WTC11 (cell line): ENCODE data around the gene SEMA4D.

Experiments used
- CBFB ChIP-seq: sonication (generic); formaldehyde crosslinking; IDR thresholded peaks from 2 replicates; pipeline ENCODE4 v1.8.1; 2022; ENCODE audit warnings: mild to moderate bottlenecking, low read depth, missing genetic modification reagents
- CREM ChIP-seq: sonication (generic); formaldehyde crosslinking; IDR thresholded peaks from 2 replicates; pipeline ENCODE4 v1.8.1; 2022; ENCODE audit warnings: mild to moderate bottlenecking, missing genetic modification reagents, moderate library complexity
- JUN ChIP-seq: sonication (generic); formaldehyde crosslinking; IDR thresholded peaks from 2 replicates; pipeline ENCODE4 v1.8.0; 2023; ENCODE audit warnings: mild to moderate bottlenecking, missing genetic modification reagents
- NFE2L1 ChIP-seq: sonication (generic); formaldehyde crosslinking; IDR thresholded peaks from 2 replicates; pipeline ENCODE4 v1.8.1; 2023; ENCODE audit warnings: missing genetic modification reagents
- PRRX2 ChIP-seq: fragments of 250-450 bp; sonication (Bioruptor Pico); IDR thresholded peaks from 2 replicates; pipeline ENCODE4 v1.8.0; 2021; ENCODE audit warnings: mild to moderate bottlenecking
- SOX15 ChIP-seq: fragments of 250-450 bp; sonication (Bioruptor Pico); IDR thresholded peaks from 2 replicates; pipeline ENCODE4 v1.9.0; 2021; ENCODE audit warnings: mild to moderate bottlenecking
- ZBTB21 ChIP-seq: sonication (generic); formaldehyde crosslinking; IDR thresholded peaks from 2 replicates; pipeline ENCODE4 v1.8.1; 2023; ENCODE audit warnings: mild to moderate bottlenecking, missing genetic modification reagents, borderline replicate concordance
- ZNF121 ChIP-seq: sonication (generic); formaldehyde crosslinking; IDR thresholded peaks from 2 replicates; pipeline ENCODE4 v1.8.0; 2023; ENCODE audit warnings: missing genetic modification reagents
- ZNF138 ChIP-seq: sonication (generic); formaldehyde crosslinking; conservative IDR thresholded peaks from 2 replicates; pipeline ENCODE4 v1.8.1; 2022; ENCODE audit warnings: mild to moderate bottlenecking, moderate library complexity, missing genetic modification reagents
- ZNF263 ChIP-seq: sonication (generic); formaldehyde crosslinking; IDR thresholded peaks from 2 replicates; pipeline ENCODE4 v1.8.1; 2022; ENCODE audit warnings: low read depth, mild to moderate bottlenecking, moderate library complexity, missing genetic modification reagents
- ZNF671 ChIP-seq: fragments of 250-450 bp; sonication (Bioruptor Pico); IDR thresholded peaks from 2 replicates; pipeline ENCODE4 v1.8.0; 2021; ENCODE audit warnings: mild to moderate bottlenecking
- TF ChIP-seq, protein P1 (sequence below): fragments of 200-600 bp; IDR thresholded peaks from 2 replicates; pipeline ENCODE4 v1.8.0; 2022; ENCODE audit warnings: antibody characterized with exemption
- TF ChIP-seq, protein P2 (sequence below): sonication (generic); formaldehyde crosslinking; IDR thresholded peaks from 2 replicates; pipeline ENCODE4 v1.8.1; 2023; ENCODE audit warnings: mild to moderate bottlenecking, missing genetic modification reagents, moderate library complexity
- TF ChIP-seq, protein P3 (sequence below): sonication (generic); formaldehyde crosslinking; conservative IDR thresholded peaks from 2 replicates; pipeline ENCODE4 v1.8.1; 2022; ENCODE audit warnings: mild to moderate bottlenecking, missing genetic modification reagents

DNA sequence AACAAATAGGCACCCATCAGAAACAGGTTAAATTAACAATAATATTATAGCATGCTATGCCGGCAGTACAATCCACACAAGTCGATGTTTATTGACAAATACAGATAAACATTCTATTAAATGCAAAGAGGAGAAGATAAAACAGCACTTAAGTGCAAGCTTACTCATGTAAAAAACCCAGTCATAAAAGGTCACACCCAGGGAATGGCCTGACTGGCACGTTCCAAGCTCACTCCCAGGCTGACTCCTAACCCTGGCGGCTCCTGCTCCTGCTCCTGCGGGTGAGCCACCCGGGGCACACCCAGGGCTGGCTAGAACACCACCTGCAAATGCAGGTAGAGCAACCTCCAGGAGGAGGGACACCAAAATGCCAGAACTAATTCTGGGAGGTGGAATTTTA lies 66.9 kb downstream of the SEMA4D start:
- no peak for TF ChIP-seq JUN (CRISPR knock-in tag)
- TF ChIP-seq, protein P1, sequence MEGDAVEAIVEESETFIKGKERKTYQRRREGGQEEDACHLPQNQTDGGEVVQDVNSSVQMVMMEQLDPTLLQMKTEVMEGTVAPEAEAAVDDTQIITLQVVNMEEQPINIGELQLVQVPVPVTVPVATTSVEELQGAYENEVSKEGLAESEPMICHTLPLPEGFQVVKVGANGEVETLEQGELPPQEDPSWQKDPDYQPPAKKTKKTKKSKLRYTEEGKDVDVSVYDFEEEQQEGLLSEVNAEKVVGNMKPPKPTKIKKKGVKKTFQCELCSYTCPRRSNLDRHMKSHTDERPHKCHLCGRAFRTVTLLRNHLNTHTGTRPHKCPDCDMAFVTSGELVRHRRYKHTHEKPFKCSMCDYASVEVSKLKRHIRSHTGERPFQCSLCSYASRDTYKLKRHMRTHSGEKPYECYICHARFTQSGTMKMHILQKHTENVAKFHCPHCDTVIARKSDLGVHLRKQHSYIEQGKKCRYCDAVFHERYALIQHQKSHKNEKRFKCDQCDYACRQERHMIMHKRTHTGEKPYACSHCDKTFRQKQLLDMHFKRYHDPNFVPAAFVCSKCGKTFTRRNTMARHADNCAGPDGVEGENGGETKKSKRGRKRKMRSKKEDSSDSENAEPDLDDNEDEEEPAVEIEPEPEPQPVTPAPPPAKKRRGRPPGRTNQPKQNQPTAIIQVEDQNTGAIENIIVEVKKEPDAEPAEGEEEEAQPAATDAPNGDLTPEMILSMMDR: no peak
- TF ChIP-seq, protein P2, sequence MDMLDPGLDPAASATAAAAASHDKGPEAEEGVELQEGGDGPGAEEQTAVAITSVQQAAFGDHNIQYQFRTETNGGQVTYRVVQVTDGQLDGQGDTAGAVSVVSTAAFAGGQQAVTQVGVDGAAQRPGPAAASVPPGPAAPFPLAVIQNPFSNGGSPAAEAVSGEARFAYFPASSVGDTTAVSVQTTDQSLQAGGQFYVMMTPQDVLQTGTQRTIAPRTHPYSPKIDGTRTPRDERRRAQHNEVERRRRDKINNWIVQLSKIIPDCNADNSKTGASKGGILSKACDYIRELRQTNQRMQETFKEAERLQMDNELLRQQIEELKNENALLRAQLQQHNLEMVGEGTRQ (CRISPR knock-in tag): no peak
- no peak for TF ChIP-seq CREM
- TF ChIP-seq ZNF138 (CRISPR knock-in tag): no peak
- TF ChIP-seq SOX15 (CRISPR knock-in tag): no peak
- TF ChIP-seq ZBTB21 (CRISPR knock-in tag): no peak
- TF ChIP-seq ZNF121 (CRISPR knock-in tag): no peak
- no peak for TF ChIP-seq ZNF263 (CRISPR knock-in tag)
- TF ChIP-seq ZNF671 (CRISPR knock-in tag): no peak
- TF ChIP-seq, protein P3, sequence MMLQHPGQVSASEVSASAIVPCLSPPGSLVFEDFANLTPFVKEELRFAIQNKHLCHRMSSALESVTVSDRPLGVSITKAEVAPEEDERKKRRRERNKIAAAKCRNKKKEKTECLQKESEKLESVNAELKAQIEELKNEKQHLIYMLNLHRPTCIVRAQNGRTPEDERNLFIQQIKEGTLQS (CRISPR knock-in tag): no peak
- no peak for TF ChIP-seq PRRX2 (CRISPR knock-in tag)
- TF ChIP-seq CBFB (CRISPR knock-in tag): no peak
- TF ChIP-seq NFE2L1 (CRISPR knock-in tag): no peak
